Measurements from ENCODE around the gene MARK2. TPM values are rescaled to one million over a fixed set of nuclear protein-coding genes. Genes with fewer than 3 reads are reported as not detected.

MARK2 gene
- total and polyA plus RNA-seq, 2 donors (not counting 1 experiment from before 2014, with no cell fraction given) = 6.4 to 12.3 TPM

DNA sequence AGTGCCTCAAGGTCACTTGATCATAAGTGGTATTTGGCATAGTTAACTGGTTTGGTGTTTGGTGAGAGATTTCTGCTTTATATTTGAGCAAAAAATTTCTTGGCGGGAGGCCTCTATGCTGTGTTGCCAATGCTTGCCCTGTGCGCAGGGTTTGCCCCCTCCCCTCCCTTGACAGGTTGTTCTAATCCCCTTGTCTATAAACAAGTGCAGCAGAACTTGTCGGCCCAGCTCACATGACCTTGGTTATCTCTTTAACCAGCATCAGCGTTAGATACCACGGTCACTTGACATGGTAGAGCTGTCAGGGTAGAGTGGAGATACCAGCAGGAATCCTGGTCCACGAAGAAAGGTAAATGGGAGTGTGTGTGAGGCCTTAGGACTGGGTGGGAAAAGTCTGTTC, 35.6 kb downstream of the MARK2 start:
- TF ChIP-seq EZH2 (IDR thresholded peaks at IDR 0.05; ENCODE audit: low read length, missing control alignments) = no peak
- TF ChIP-seq, protein P1, sequence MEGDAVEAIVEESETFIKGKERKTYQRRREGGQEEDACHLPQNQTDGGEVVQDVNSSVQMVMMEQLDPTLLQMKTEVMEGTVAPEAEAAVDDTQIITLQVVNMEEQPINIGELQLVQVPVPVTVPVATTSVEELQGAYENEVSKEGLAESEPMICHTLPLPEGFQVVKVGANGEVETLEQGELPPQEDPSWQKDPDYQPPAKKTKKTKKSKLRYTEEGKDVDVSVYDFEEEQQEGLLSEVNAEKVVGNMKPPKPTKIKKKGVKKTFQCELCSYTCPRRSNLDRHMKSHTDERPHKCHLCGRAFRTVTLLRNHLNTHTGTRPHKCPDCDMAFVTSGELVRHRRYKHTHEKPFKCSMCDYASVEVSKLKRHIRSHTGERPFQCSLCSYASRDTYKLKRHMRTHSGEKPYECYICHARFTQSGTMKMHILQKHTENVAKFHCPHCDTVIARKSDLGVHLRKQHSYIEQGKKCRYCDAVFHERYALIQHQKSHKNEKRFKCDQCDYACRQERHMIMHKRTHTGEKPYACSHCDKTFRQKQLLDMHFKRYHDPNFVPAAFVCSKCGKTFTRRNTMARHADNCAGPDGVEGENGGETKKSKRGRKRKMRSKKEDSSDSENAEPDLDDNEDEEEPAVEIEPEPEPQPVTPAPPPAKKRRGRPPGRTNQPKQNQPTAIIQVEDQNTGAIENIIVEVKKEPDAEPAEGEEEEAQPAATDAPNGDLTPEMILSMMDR (conservative IDR thresholded peaks at IDR 0.05 in 1 of 2, IDR thresholded peaks at IDR 0.05 in 1 of 2; ENCODE audit: low read depth in 1 of 2, low read length in 2 of 2) = no peak
- Histone ChIP-seq H3K9ac (ENCODE audit: insufficient read depth, low read length) (no peak overlapping the region), H3K36me3 (ENCODE audit: control insufficient read depth, insufficient read depth, low read length) (no peaks in the 10 kb centered on the region), H2AFZ (ENCODE audit: low read length) (no peak overlapping the region), H3K79me2 (ENCODE audit: control insufficient read depth, insufficient read depth, low read length) (peaks cover 66% of the 10 kb centered on the region), H3K4me2 (ENCODE audit: extremely low read depth, insufficient read depth, low read length) (no peak overlapping the region), H3K4me3 (replicated peaks in 1 of 4; ENCODE audit: control extremely low read depth in 1 of 4, insufficient read depth in 1 of 4, low read depth in 3 of 4, low read length in 4 of 4) (no peak overlapping the region), H3K27ac (ENCODE audit: insufficient read depth, low read length) (no peak overlapping the region), H4K20me1 (ENCODE audit: control insufficient read depth, extremely low read depth, insufficient read depth, low read length) (peaks cover 2% of the 10 kb centered on the region), H3K27me3 (ENCODE audit: control insufficient read depth, insufficient read depth, low read length) (no peaks in the 10 kb centered on the region), H3K9me3 (ENCODE audit: control insufficient read depth, insufficient read depth, low read depth, low read length) (no peaks in the 10 kb centered on the region), H3K4me1 (ENCODE audit: control insufficient read depth, extremely low read depth, insufficient read depth, low read length) (peaks cover 22% of the 10 kb centered on the region)
- no peak for DNase-seq (ENCODE audit: low read depth in 2 of 2)

DNA sequence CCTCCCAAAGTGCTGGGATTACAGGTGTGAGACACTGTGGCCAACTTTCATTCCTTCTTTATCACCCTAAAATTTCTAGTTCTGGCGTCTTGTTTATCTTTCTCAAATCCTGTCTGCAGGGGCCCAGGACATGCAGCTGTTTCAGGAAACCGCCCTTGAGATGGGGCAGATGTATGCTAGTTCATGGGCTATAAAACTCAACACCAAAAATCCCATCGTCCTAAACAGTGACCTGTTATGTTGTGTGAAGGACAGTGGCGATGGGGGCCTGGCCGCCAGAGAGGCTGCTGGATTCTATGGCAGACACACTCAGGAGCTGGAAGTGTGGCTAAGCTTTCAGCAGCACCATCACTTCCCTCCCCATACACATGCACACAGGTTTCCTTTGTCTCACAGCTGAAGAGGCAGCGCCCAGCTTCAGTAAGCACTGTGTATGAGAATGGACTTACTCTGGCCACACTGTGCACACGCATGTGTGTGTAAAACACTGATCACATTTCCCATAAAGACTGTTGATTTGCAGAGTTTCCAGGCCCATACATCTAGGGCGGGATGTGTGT, 36.7 kb downstream of the MARK2 start:
- TF ChIP-seq, protein P1 (conservative IDR thresholded peaks at IDR 0.05 in 1 of 2, IDR thresholded peaks at IDR 0.05 in 1 of 2; ENCODE audit: low read depth in 1 of 2, low read length in 2 of 2) = no peak
- TF ChIP-seq EZH2 (IDR thresholded peaks at IDR 0.05; ENCODE audit: low read length, missing control alignments) = no peak
- Histone ChIP-seq H3K9me3 (ENCODE audit: control insufficient read depth, insufficient read depth, low read depth, low read length) (no peaks in the 10 kb centered on the region), H3K4me1 (ENCODE audit: control insufficient read depth, extremely low read depth, insufficient read depth, low read length) (peaks cover 30% of the 10 kb centered on the region), H3K4me3 (replicated peaks in 1 of 4; ENCODE audit: control extremely low read depth in 1 of 4, insufficient read depth in 1 of 4, low read depth in 3 of 4, low read length in 4 of 4) (no peak overlapping the region), H3K36me3 (ENCODE audit: control insufficient read depth, insufficient read depth, low read length) (no peaks in the 10 kb centered on the region), H3K27me3 (ENCODE audit: control insufficient read depth, insufficient read depth, low read length) (no peaks in the 10 kb centered on the region), H4K20me1 (ENCODE audit: control insufficient read depth, extremely low read depth, insufficient read depth, low read length) (peaks cover 2% of the 10 kb centered on the region), H3K79me2 (ENCODE audit: control insufficient read depth, insufficient read depth, low read length) (peaks cover 60% of the 10 kb centered on the region), H2AFZ (ENCODE audit: low read length) (no peak overlapping the region), H3K9ac (ENCODE audit: insufficient read depth, low read length) (no peak overlapping the region), H3K27ac (ENCODE audit: insufficient read depth, low read length) (no peak overlapping the region), H3K4me2 (ENCODE audit: extremely low read depth, insufficient read depth, low read length) (no peak overlapping the region)
- no peak for DNase-seq (ENCODE audit: low read depth in 2 of 2)

DNA sequence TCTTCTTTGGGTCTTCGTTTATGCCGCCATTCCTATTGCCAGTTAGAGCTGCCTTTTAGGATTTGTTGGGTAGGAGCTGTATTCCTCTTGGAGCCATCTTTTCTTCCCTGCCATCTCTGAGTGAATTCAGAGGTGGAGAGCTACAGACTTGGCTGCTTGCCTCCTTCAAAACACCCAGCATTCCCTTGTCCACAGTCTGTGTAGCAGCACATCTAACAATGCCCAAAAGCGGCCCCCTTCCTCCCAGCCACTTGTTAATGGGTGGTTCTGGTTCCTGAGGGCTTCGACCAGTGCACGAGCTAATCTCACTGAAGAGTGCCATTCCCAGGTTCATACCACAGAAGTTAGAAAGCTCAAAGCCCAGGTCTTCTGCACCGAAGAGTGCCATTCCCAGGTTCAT, 37.7 kb downstream of the MARK2 start:
- Histone ChIP-seq H3K79me2 (ENCODE audit: control insufficient read depth, insufficient read depth, low read length) (peaks cover 62% of the 10 kb centered on the region), H4K20me1 (ENCODE audit: control insufficient read depth, extremely low read depth, insufficient read depth, low read length) (no peaks in the 10 kb centered on the region), H3K4me2 (ENCODE audit: extremely low read depth, insufficient read depth, low read length) (no peak overlapping the region), H3K4me3 (replicated peaks in 1 of 4; ENCODE audit: control extremely low read depth in 1 of 4, insufficient read depth in 1 of 4, low read depth in 3 of 4, low read length in 4 of 4) (no peak overlapping the region), H3K27ac (ENCODE audit: insufficient read depth, low read length) (no peak overlapping the region), H3K9me3 (ENCODE audit: control insufficient read depth, insufficient read depth, low read depth, low read length) (no peaks in the 10 kb centered on the region), H3K9ac (ENCODE audit: insufficient read depth, low read length) (no peak overlapping the region), H3K4me1 (ENCODE audit: control insufficient read depth, extremely low read depth, insufficient read depth, low read length) (peaks cover 27% of the 10 kb centered on the region), H2AFZ (ENCODE audit: low read length) (no peak overlapping the region), H3K36me3 (ENCODE audit: control insufficient read depth, insufficient read depth, low read length) (no peaks in the 10 kb centered on the region), H3K27me3 (ENCODE audit: control insufficient read depth, insufficient read depth, low read length) (no peaks in the 10 kb centered on the region)
- no peak for DNase-seq (ENCODE audit: low read depth in 2 of 2)
- TF ChIP-seq EZH2 (IDR thresholded peaks at IDR 0.05; ENCODE audit: low read length, missing control alignments) = no peak
- TF ChIP-seq, protein P1 (conservative IDR thresholded peaks at IDR 0.05 in 1 of 2, IDR thresholded peaks at IDR 0.05 in 1 of 2; ENCODE audit: low read depth in 1 of 2, low read length in 2 of 2) = no peak
